HG03460 (cell line): Measurements from ENCODE around the gene CRHR1.

Source experiments
- ATAC-seq: cut with Tn5 transposase; IDR thresholded peaks from one replicate; pipeline ENCODE4 v1.9.1; 2021; ENCODE audit not compliant: unreplicated experiment

CRHR1 gene

GRCh38 chr17:45841883-45842525, 57.9 kb downstream of the CRHR1 start:
- no peak for ATAC-seq

DNA sequence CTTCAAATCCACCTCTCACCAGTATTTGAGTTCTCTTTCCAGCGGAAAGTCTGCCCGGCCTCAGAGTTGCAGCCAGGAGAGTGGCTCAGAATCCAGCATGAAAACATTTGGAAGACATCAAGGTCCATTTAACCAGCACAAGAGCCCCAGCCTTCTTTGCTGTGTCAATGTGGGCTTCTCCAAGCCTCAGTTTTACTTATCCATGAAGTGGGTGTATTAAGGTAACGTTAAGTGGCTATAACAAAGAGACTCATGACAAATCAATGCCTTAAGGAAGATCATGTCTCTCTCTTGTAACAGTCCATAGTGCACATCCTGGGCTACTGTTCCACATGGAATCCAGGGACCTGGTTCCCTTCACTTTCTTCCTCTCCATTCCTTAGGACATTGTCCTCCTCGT, 59.6 kb downstream of the CRHR1 start:
- ATAC-seq = no peak

- ATAC-seq = no peak
Measured at GRCh38 chr17:45844695-45845375, 60.7 kb downstream of the CRHR1 start, which contains the start of gene SPPL2C. Gene SPPL2C, plus strand, starts transcription at chr17:45844881. Its CDS starts 26 bp downstream, at chr17:45844907.

- no peak for ATAC-seq
Measured at GRCh38 chr17:45845376-45846185, 61.5 kb downstream of the CRHR1 start.

GRCh38 chr17:45846223-45846622, 62.1 kb downstream of the CRHR1 start:
- ATAC-seq = no peak

GRCh38 chr17:45846646-45847045, 62.5 kb downstream of the CRHR1 start:
- no peak for ATAC-seq

DNA sequence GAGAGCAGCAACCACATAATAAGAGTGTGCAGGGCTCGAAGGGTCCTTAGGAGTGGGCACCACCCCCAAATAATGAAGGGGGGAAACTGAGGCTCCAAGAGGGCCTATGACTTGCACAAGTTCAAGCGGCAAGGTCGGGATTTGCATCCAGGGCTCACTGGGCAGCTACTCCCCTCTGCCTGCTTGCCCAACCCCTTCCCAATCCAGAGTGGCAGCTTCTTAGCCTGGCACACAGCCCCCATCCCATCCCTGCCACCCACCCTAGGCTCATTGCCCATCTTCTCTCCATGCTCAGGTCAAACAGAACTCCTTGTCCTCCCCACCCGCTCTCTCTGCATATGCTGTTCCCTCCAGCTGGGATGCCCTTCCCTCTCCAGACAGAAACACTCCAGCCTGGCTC, 63.0 kb downstream of the CRHR1 start:
- no peak for ATAC-seq

- no peak for ATAC-seq
Measured at GRCh38 chr17:45847747-45848146, 63.6 kb downstream of the CRHR1 start.

DNA sequence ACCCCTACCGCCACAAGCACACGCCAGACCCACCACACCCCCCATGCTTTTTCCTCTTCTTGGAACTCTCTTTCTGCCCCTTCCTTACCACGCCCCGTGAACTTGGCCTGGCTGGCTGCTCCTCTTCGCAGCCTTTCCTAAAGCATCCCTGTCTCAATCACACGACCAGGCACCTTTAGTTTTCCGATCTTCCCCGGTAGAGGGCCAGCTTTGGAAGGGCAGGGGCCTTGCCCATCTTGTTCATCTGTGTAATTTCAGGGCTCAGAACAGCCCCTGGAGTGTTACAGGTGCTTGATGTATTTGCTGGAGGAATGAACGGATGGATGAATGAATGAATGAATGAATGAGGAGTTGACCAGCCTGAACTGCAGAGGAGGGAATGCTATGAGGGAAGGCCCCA, 64.3 kb downstream of the CRHR1 start:
- ATAC-seq = no peak

DNA sequence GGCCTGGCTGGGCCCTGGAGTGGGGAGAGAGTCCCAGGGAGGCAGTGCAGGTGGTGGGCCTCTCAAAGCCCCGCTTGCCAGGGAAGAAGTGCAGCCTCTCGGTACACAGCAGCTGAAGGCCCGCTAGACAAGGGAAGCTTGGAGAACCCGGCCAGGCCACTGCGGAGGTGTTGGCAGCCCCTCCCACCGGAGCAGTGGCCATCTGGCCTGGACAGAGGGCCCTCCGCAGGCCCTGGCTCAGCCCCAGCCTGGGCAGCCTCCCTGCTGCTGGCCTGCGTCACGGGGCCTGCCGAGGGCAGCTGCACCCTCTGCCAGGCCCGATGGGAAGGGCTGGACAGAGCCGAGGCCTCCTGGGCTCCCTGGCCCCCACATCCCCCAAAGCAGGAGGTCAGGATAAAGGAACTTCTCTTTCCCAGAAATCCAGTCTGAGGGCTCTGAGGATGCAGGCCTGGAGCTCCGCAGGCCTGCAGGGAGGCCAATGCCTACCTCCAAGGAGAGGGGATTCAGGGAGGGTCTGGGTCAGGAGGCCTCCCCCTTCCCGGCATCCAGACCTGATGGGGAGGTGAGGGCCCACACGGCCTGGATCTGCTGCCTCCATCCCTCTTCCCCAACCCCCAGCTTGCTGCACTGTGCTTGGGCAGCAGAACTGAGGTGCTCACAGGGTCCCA, 64.9 kb downstream of the CRHR1 start:
- no peak for ATAC-seq

GRCh38 chr17:45849536-45849990, 65.4 kb downstream of the CRHR1 start:
- ATAC-seq = no peak

DNA sequence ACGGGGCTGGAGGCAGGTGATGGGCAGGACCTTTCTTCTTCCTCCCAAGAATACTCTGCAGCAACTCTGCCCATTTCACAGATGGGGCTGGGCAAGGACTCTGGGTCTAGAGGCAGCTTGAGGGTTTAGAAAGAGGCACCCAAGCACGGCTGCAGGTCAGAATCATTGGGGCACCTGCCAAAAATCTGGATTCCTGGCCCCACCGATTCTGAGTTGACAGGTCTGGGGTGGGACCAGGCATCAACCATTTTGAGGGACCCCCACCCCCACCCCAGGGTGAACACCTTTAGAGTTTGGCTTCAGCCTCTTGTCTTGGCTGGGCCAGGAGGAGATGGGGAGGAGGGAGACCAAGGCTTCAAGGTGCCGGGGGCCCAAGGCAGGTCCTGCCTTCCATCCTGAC, 65.9 kb downstream of the CRHR1 start:
- ATAC-seq = no peak

DNA sequence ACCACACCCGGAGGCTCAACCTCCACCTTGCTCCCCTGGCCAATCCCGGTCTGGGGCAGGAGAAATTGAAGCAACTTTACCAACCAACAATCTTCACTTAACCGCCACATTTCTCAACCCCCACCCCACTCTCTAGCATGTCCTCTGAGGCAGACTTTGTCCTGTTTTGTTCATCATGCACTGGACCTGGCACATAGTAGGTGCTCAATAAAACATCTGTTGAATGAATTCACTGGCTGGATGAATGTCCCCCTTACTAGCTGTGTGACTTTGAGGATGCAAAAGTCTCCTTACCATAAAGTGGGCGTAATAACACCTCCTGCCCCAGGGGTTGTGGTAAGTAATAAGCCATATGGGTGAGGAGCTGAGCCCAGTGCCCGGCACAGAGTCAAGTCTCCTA, 66.3 kb downstream of the CRHR1 start:
- no peak for ATAC-seq

DNA sequence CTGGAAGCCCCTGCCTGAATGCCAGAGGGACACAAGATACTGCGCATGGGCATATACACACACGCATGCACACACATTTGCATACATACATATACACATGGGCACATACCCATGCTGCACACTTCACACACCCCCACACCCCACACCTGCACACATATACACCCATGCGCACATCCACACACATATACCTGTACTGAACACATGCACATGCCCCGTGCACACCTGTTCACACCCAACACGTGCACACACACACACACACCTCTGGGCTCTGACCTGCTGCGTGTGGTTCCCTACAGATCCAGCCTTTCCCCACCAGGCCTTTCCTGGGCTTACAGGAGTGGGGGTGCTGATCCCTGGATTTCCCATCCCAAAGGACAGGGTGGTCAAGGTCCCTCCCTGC, 66.9 kb downstream of the CRHR1 start:
- ATAC-seq = no peak

- no peak for ATAC-seq
Measured at GRCh38 chr17:45851464-45851863, 67.3 kb downstream of the CRHR1 start.

- ATAC-seq = no peak
Measured at GRCh38 chr17:45851873-45852272, 67.8 kb downstream of the CRHR1 start.

- ATAC-seq = no peak
Measured at GRCh38 chr17:45852535-45853297, 68.6 kb downstream of the CRHR1 start.

GRCh38 chr17:45854209-45854608, 70.1 kb downstream of the CRHR1 start:
- ATAC-seq = no peak

- no peak for ATAC-seq
Measured at GRCh38 chr17:45855691-45856336, 71.7 kb downstream of the CRHR1 start.
